Suprapubic skin (tissue), 4 donors: ENCODE results near the gene PWWP2B. TPM values are rescaled to one million over a fixed set of nuclear protein-coding genes. Genes with fewer than 3 reads are reported as not detected.

Experiments
- DNase-seq, 2 donors: peaks; one replicate each; pipeline ENCODE4 v3.0.0-alpha.2; 2019; ENCODE audit warnings: low spot score in 2 of 2
- H3K27ac ChIP-seq: fragments of 200-600 bp; sonication (generic); one replicate; pipeline ENCODE4 v1.5.1; 2019
- H3K27me3 ChIP-seq: fragments of 200-600 bp; sonication (generic); one replicate; pipeline ENCODE4 v1.5.1; 2019
- H3K36me3 ChIP-seq: fragments of 200-600 bp; sonication (generic); one replicate; pipeline ENCODE4 v1.5.1; 2019
- H3K4me1 ChIP-seq: fragments of 200-600 bp; sonication (generic); one replicate; pipeline ENCODE4 v1.5.1; 2019
- H3K4me3 ChIP-seq: fragments of 200-600 bp; sonication (generic); one replicate; pipeline ENCODE4 v1.5.1; 2019; ENCODE audit warnings: mild to moderate bottlenecking
- H3K9me3 ChIP-seq: fragments of 200-600 bp; sonication (generic); one replicate; pipeline ENCODE4 v1.5.1; 2019
- EP300 ChIP-seq: sonication (generic); formaldehyde crosslinking; IDR thresholded peaks from one replicate; pipeline ENCODE4 v1.6.1; 2017; ENCODE audit warnings: antibody characterized with exemption
- POLR2A ChIP-seq, 2 donors: fragments of 450-650 bp; IDR thresholded peaks; one replicate each; pipeline ENCODE4 v1.6.1; 2017; ENCODE audit warnings: antibody characterized with exemption in 2 of 2, mild to moderate bottlenecking in 2 of 2, moderate library complexity in 2 of 2
- POLR2AphosphoS5 ChIP-seq, 3 donors: sonication (generic); formaldehyde crosslinking; IDR thresholded peaks; one replicate each; pipeline ENCODE4 v1.6.1; 2017; ENCODE audit warnings: antibody characterized with exemption in 3 of 3
- WGBS: methylation state at CpG from one replicate; pipeline ENCODE4 v1.1.5; 2018; 5-methylcytosine and 5-hydroxymethylcytosine counted together
- total RNA-seq, 4 donors: library from RNA; depleted of rRNA; stranded (reverse); fragments of >200 nt; gene quantifications; one replicate each; pipeline ENCODE4 v1.1.0, GENCODE V29; 2016
- TF ChIP-seq, protein P1 (sequence below), 2 donors: fragments of 200-600 bp in 1 of 2; fragments of 450-650 bp in 1 of 2; sonication (generic) in 1 of 2; IDR thresholded peaks; one replicate each; pipeline ENCODE4 v1.5.1; 2016 to 2019; ENCODE audit warnings: antibody characterized with exemption in 2 of 2, mild to moderate bottlenecking in 1 of 2, moderate library complexity in 1 of 2

PWWP2B gene
- total RNA-seq, 4 donors from 2014 or later = 15.2 to 19.4 (median 18.3) TPM

- no peak overlapping the region for H3K27ac ChIP-seq
- DNase-seq = no peak
- 89% methylated on average over 18 of the region's 24 CpGs for WGBS
- TF ChIP-seq POLR2AphosphoS5 (IDR thresholded peaks at IDR 0.05) = no peak
- TF ChIP-seq POLR2A (IDR thresholded peaks at IDR 0.05) = no peak
- TF ChIP-seq, protein P1, sequence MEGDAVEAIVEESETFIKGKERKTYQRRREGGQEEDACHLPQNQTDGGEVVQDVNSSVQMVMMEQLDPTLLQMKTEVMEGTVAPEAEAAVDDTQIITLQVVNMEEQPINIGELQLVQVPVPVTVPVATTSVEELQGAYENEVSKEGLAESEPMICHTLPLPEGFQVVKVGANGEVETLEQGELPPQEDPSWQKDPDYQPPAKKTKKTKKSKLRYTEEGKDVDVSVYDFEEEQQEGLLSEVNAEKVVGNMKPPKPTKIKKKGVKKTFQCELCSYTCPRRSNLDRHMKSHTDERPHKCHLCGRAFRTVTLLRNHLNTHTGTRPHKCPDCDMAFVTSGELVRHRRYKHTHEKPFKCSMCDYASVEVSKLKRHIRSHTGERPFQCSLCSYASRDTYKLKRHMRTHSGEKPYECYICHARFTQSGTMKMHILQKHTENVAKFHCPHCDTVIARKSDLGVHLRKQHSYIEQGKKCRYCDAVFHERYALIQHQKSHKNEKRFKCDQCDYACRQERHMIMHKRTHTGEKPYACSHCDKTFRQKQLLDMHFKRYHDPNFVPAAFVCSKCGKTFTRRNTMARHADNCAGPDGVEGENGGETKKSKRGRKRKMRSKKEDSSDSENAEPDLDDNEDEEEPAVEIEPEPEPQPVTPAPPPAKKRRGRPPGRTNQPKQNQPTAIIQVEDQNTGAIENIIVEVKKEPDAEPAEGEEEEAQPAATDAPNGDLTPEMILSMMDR (IDR thresholded peaks at IDR 0.05) = no peak
- TF ChIP-seq EP300 = no peak
- H3K4me3 ChIP-seq = no peak overlapping the region
- no peaks in the 10 kb centered on the region for H3K27me3 ChIP-seq
- H3K9me3 ChIP-seq = no peaks in the 10 kb centered on the region
- H3K36me3 ChIP-seq = peaks cover 23% of the 10 kb centered on the region
- H3K4me1 ChIP-seq = peaks cover 72% of the 10 kb centered on the region
Observed at GRCh38 chr10:132402781-132403241, 5.8 kb downstream of the PWWP2B start.

GRCh38 chr10:132403511-132404168 is 6.6 kb downstream of the PWWP2B start:
- H3K27me3 ChIP-seq = no peaks in the 10 kb centered on the region
- no peak for DNase-seq
- WGBS = 93% methylated on average over 2 of the region's 25 CpGs
- H3K4me3 ChIP-seq = no peak overlapping the region
- TF ChIP-seq EP300 (no peak), POLR2AphosphoS5 (IDR thresholded peaks at IDR 0.05) (no peak), POLR2A (IDR thresholded peaks at IDR 0.05) (no peak)
- TF ChIP-seq, protein P1 (IDR thresholded peaks at IDR 0.05) = no peak
- peaks cover 72% of the 10 kb centered on the region for H3K4me1 ChIP-seq
- H3K27ac ChIP-seq = no peak overlapping the region
- peaks cover 23% of the 10 kb centered on the region for H3K36me3 ChIP-seq
- no peaks in the 10 kb centered on the region for H3K9me3 ChIP-seq

DNA sequence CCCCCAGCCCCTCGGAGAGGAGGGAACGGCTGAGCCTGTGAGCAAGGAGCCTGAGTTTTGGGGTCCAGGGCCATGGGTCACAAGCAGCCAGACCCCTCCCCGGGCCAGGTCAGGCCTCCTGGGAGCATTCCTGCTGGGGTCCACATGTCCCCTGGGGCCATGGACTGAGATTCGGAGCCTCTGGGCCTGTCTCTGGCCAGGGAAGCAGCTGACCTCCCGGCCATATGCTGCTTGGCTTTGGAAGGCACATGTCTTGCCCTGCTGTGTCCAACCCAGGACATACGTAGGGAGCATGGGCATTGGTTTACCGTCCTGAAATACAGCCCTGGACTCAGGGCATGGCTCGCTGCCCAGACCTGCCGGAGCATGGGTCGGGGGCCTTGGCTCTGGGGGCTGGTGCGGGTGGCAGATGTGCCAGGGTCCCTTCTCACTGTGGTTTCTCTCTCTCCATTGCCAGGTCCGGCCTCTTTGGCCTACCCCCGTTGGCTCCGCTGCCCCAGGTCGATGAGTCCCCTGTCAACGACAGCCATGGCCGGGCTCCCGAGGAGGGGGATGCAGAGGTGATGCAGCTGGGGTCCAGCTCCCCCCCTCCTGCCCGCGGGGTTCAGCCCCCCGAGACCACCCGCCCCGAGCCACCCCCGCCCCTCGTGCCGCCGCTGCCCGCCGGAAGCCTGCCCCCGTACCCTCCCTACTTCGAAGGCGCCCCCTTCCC is 7.3 kb downstream of the PWWP2B start:
- Histone ChIP-seq H3K4me1 (peaks cover 72% of the 10 kb centered on the region), H3K36me3 (peaks cover 23% of the 10 kb centered on the region), H3K27ac (no peak overlapping the region), H3K27me3 (no peaks in the 10 kb centered on the region), H3K9me3 (no peaks in the 10 kb centered on the region), H3K4me3 (no peak overlapping the region)
- WGBS = 89% methylated on average over 12 of the region's 32 CpGs
- TF ChIP-seq, protein P1 (IDR thresholded peaks at IDR 0.05) = no peak
- TF ChIP-seq EP300 = no peak
- no peak for TF ChIP-seq POLR2AphosphoS5 (IDR thresholded peaks at IDR 0.05)
- no peak for TF ChIP-seq POLR2A (IDR thresholded peaks at IDR 0.05)
- no peak for DNase-seq

DNA sequence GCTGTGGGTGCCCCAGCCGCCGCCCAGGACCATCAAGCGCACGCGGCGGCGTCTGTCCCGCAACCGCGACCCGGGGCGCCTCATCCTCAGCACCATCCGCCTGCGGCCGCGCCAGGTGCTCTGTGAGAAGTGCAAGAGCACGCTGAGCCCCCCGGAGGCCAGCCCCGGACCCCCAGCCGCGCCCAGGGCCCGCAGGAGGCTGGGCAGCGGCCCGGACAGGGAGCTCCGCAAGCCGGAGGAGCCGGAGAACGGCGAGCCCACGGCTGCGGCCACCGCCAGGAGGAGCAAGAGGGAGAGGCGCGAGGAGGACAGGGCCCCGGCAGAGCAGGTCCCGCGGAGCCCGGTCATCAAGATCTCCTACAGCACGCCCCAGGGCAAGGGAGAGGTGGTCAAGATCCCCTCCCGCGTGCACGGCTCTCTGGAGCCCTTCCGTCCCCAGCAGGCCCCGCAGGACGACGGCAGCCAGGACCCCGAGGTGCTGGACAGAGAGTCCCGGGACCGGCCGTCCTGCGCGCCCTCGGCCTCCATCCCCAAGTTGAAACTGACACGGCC is 8.0 kb downstream of the PWWP2B start:
- no peak for DNase-seq
- Histone ChIP-seq H3K36me3 (peaks cover 23% of the 10 kb centered on the region), H3K4me1 (peaks cover 72% of the 10 kb centered on the region), H3K4me3 (no peak overlapping the region), H3K9me3 (no peaks in the 10 kb centered on the region), H3K27me3 (no peaks in the 10 kb centered on the region), H3K27ac (no peak overlapping the region)
- WGBS = 92% methylated on average over 48 of the region's 54 CpGs
- TF ChIP-seq POLR2A (IDR thresholded peaks at IDR 0.05) = no peak
- TF ChIP-seq POLR2AphosphoS5 (IDR thresholded peaks at IDR 0.05) = no peak
- TF ChIP-seq, protein P1 (IDR thresholded peaks at IDR 0.05) = no peak
- no peak for TF ChIP-seq EP300

GRCh38 chr10:132405463-132405991 is 8.5 kb downstream of the PWWP2B start:
- Histone ChIP-seq H3K27ac (no peak overlapping the region), H3K9me3 (no peaks in the 10 kb centered on the region), H3K36me3 (peaks cover 23% of the 10 kb centered on the region), H3K4me1 (peaks cover 72% of the 10 kb centered on the region), H3K4me3 (no peak overlapping the region), H3K27me3 (no peaks in the 10 kb centered on the region)
- no peak for TF ChIP-seq POLR2A (IDR thresholded peaks at IDR 0.05)
- 97% methylated on average over 16 of the region's 53 CpGs for WGBS
- DNase-seq = no peak
